ENCODE measurements around the gene ABCG4.

ABCG4 gene

DNA sequence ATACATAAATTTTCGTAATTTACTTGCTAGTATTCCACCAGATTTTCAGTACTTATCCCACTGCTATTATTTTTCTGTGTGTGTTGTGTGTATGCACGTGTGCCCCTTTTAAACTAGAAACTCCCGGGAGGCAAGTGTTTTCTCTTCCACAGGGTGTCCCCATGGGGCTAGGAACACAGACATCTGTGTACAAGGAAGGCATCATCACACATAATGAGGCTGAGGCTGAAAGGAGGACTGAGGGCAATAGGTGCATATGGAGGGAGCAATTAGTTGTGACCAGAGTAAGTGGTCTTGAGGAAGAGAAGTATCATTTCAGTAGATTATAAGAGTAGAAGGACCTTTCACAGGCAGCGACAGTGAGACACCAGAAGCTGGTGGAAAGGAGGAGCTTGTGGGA is 45.1 kb upstream of the ABCG4 start:
- TF ChIP-seq RAD21 (IDR thresholded peaks at IDR 0.05; ENCODE audit: low read depth) (peak; percentile 15; the same call in 1 of the 2 replicates), CREB1 (IDR thresholded peaks at IDR 0.05; ENCODE audit: low read depth) (no peak)

DNA sequence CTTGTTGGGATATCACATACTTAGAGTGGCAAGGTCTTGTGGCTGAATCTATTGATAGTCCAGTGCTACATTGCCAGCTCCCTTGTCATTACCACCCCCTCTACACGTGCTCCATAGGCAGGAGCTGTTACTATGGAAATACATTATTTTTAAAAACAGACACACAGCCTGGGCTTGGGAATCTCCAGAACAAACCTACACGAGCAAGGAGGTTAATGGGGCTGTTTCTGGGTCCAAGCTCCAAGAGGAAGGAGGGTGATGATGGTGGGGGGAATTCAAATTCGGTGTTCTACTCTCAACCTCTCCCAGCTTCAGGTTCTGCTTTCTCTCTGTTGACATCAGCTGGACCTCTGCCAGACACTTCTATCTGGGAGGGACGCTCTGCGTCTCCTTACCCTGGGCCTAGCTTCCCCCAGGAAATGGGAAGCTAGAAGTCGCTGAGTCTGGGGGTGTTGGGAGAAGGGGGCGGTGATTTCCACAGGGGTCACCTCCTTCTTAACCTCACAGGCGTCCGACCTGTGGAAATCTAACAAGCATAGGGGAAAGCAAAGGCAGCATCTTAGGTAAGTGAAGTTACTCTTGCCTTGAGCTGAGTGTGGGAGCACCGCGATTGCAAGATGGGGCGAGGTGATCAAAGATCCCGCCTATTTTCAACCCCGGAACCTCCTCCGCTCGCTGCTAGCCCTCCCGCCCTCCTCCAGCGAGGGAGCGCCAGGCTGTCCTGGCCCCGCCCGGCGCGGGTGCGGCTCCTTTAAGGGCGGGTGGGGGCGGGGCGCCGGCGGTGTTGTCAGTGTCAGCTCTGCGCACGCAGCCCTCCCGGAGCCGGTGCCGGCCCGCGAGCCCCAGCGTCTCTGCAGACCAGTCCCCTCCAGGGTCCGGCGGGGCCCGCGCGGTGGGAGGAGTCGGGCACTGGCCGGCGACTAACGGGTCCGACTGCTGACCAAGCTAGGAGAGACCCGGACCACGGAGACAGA is 42.0 kb upstream of the ABCG4 start, which contains the start of gene C2CD2L:
Gene C2CD2L (plus strand): TSS at position 781 of the 974 bp plus-strand sequence. CDS start 398 bp downstream, outside the sequence.
- TF ChIP-seq, protein P1, sequence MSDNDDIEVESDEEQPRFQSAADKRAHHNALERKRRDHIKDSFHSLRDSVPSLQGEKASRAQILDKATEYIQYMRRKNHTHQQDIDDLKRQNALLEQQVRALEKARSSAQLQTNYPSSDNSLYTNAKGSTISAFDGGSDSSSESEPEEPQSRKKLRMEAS (IDR thresholded peaks at IDR 0.05), result no peak; the same call in none of the 2 replicates
- TF ChIP-seq ZBTB7A (IDR thresholded peaks at IDR 0.05; ENCODE audit: low read depth) (peak; percentile 49; the same call in 1 of the 2 replicates), CEBPB (IDR thresholded peaks at IDR 0.05) (no peak), TEAD4 (IDR thresholded peaks at IDR 0.05) (no peak), TCF12 (IDR thresholded peaks at IDR 0.05; ENCODE audit: low read depth) (peak; percentile 26; the same call in 1 of the 2 replicates), FOXM1 (IDR thresholded peaks at IDR 0.05; ENCODE audit: borderline replicate concordance, low read depth) (no peak), RAD21 (IDR thresholded peaks at IDR 0.05; ENCODE audit: low read depth) (no peak), NFIC (IDR thresholded peaks at IDR 0.05) (0 out of 2 replicates have a peak, but pooled peaks have one; percentile 9), CREB1 (IDR thresholded peaks at IDR 0.05; ENCODE audit: low read depth) (no peak), EP300 (IDR thresholded peaks at IDR 0.05; ENCODE audit: borderline replicate concordance) (0 out of 2 replicates have a peak, but pooled peaks have one; percentile 11), EGR1 (IDR thresholded peaks at IDR 0.05) (no peak), TAF1 (IDR thresholded peaks at IDR 0.05; ENCODE audit: low read depth) (peak; percentile 76), YY1 (IDR thresholded peaks at IDR 0.05; ENCODE audit: low read depth) (no peak)
- TF ChIP-seq, protein P2, sequence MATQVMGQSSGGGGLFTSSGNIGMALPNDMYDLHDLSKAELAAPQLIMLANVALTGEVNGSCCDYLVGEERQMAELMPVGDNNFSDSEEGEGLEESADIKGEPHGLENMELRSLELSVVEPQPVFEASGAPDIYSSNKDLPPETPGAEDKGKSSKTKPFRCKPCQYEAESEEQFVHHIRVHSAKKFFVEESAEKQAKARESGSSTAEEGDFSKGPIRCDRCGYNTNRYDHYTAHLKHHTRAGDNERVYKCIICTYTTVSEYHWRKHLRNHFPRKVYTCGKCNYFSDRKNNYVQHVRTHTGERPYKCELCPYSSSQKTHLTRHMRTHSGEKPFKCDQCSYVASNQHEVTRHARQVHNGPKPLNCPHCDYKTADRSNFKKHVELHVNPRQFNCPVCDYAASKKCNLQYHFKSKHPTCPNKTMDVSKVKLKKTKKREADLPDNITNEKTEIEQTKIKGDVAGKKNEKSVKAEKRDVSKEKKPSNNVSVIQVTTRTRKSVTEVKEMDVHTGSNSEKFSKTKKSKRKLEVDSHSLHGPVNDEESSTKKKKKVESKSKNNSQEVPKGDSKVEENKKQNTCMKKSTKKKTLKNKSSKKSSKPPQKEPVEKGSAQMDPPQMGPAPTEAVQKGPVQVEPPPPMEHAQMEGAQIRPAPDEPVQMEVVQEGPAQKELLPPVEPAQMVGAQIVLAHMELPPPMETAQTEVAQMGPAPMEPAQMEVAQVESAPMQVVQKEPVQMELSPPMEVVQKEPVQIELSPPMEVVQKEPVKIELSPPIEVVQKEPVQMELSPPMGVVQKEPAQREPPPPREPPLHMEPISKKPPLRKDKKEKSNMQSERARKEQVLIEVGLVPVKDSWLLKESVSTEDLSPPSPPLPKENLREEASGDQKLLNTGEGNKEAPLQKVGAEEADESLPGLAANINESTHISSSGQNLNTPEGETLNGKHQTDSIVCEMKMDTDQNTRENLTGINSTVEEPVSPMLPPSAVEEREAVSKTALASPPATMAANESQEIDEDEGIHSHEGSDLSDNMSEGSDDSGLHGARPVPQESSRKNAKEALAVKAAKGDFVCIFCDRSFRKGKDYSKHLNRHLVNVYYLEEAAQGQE (IDR thresholded peaks at IDR 0.05; ENCODE audit: low read depth), result no peak
- TF ChIP-seq, protein P3, sequence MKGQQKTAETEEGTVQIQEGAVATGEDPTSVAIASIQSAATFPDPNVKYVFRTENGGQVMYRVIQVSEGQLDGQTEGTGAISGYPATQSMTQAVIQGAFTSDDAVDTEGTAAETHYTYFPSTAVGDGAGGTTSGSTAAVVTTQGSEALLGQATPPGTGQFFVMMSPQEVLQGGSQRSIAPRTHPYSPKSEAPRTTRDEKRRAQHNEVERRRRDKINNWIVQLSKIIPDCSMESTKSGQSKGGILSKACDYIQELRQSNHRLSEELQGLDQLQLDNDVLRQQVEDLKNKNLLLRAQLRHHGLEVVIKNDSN (IDR thresholded peaks at IDR 0.05), result no peak

DNA sequence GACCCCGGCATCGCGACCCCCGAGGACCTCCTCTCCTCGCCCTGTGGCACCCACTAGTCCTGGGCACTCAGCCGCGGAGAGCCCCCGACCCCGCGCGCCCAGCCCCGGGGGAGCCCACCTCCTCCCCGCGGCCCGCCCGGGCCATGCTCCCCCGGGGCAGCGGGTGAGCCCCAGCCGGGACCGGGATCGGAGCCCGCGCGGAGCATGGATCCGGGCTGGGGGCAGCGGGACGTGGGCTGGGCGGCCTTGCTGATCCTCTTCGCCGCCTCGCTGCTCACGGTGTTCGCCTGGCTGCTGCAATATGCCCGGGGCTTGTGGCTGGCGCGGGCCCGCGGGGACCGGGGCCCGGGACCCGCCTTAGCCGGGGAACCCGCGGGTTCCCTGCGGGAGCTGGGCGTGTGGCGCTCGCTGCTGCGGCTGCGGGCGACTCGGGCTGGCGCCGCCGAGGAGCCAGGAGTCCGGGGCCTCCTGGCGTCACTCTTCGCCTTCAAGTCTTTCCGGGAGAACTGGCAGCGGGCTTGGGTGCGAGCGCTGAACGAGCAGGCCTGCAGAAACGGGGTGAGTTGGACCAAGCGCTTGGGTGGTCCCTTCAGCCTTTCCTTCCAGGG is 41.2 kb upstream of the ABCG4 start:
- TF ChIP-seq CEBPB (IDR thresholded peaks at IDR 0.05) (no peak), TAF1 (IDR thresholded peaks at IDR 0.05; ENCODE audit: low read depth) (no peak), ZBTB7A (IDR thresholded peaks at IDR 0.05; ENCODE audit: low read depth) (no peak), CREB1 (IDR thresholded peaks at IDR 0.05; ENCODE audit: low read depth) (no peak), YY1 (IDR thresholded peaks at IDR 0.05; ENCODE audit: low read depth) (no peak), RAD21 (IDR thresholded peaks at IDR 0.05; ENCODE audit: low read depth) (no peak), FOXM1 (IDR thresholded peaks at IDR 0.05; ENCODE audit: borderline replicate concordance, low read depth) (no peak), NFIC (IDR thresholded peaks at IDR 0.05) (no peak), TEAD4 (IDR thresholded peaks at IDR 0.05) (no peak), TCF12 (IDR thresholded peaks at IDR 0.05; ENCODE audit: low read depth) (no peak), EP300 (IDR thresholded peaks at IDR 0.05; ENCODE audit: borderline replicate concordance) (no peak), EGR1 (IDR thresholded peaks at IDR 0.05) (no peak)
- TF ChIP-seq, protein P1 (IDR thresholded peaks at IDR 0.05), result no peak
- TF ChIP-seq, protein P2 (IDR thresholded peaks at IDR 0.05; ENCODE audit: low read depth), result no peak
- TF ChIP-seq, protein P3 (IDR thresholded peaks at IDR 0.05), result no peak

DNA sequence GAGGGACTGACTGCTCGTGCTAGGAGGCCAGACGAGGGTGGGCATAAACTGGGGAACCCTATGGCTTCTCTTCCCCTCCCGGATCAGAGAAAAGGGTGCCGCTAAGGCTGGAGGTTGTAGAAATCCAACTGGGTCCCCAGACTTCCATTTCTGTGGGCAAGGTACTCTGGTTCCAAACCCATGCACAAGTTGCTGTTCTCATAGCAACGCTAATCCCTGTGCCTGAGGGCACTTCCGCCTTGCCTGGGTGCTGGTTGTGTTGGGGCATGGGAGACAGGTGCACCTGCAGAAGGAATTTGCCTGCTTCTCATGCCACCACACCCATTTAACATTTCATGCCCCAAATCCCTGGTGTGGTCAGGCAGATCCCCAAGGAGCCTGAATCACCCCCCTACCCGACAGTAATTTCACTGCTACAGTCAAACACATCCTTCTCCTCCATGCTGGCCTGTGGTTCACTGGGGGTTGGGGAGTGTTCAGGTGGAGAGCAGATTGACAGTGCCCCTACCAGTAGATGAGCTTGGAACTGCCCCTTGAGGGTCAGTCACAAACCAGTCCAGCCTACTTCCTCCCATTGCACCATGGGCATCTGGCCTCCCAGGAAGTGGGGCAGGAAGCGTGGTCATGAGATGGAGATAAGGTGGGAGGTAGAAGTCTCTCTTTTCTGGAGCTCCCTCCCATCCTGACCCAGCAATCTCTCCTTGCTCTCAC is 40.6 kb upstream of the ABCG4 start:
- TF ChIP-seq RAD21 (IDR thresholded peaks at IDR 0.05; ENCODE audit: low read depth) (no peak), ZBTB7A (IDR thresholded peaks at IDR 0.05; ENCODE audit: low read depth) (peak; percentile 36; the same call in 1 of the 2 replicates), YY1 (IDR thresholded peaks at IDR 0.05; ENCODE audit: low read depth) (no peak), EP300 (IDR thresholded peaks at IDR 0.05; ENCODE audit: borderline replicate concordance) (no peak; the same call in 1 of the 2 replicates), EGR1 (IDR thresholded peaks at IDR 0.05) (no peak), NFIC (IDR thresholded peaks at IDR 0.05) (no peak), CREB1 (IDR thresholded peaks at IDR 0.05; ENCODE audit: low read depth) (no peak), TAF1 (IDR thresholded peaks at IDR 0.05; ENCODE audit: low read depth) (no peak), TCF12 (IDR thresholded peaks at IDR 0.05; ENCODE audit: low read depth) (peak; percentile 45; the same call in 1 of the 2 replicates), FOXM1 (IDR thresholded peaks at IDR 0.05; ENCODE audit: borderline replicate concordance, low read depth) (no peak), CEBPB (IDR thresholded peaks at IDR 0.05) (no peak), TEAD4 (IDR thresholded peaks at IDR 0.05) (0 out of 2 replicates have a peak, but pooled peaks have one; percentile 27)
- TF ChIP-seq, protein P2 (IDR thresholded peaks at IDR 0.05; ENCODE audit: low read depth), result no peak
- TF ChIP-seq, protein P1 (IDR thresholded peaks at IDR 0.05), result peak; percentile 64
- TF ChIP-seq, protein P3 (IDR thresholded peaks at IDR 0.05), result no peak
